Chondrocyte (in vitro differentiated cells): ENCODE results near the gene LGALSL. TPM values are rescaled to one million over a fixed set of nuclear protein-coding genes. Genes with fewer than 3 reads are reported as not detected.

Experiments used
- DNase-seq: peaks from one replicate; pipeline ENCODE4 v3.0.0; 2021; ENCODE audit warnings: mixed read lengths, low spot score
- H3K27ac Mint-ChIP-seq: one replicate; pipeline ENCODE4 v1.8.0; 2021; ENCODE audit warnings: mild to moderate bottlenecking, moderate library complexity, mixed read lengths; ENCODE audit not compliant: unreplicated experiment
- H3K27me3 Mint-ChIP-seq: 2 replicates; pipeline ENCODE4 v1.8.0; 2021; ENCODE audit warnings: low read depth, mixed read lengths
- H3K36me3 Mint-ChIP-seq: 2 replicates; pipeline ENCODE4 v1.8.0; 2021; ENCODE audit warnings: low read depth, mixed read lengths
- H3K4me1 Mint-ChIP-seq: 2 replicates; pipeline ENCODE4 v1.8.0; 2021; ENCODE audit warnings: low read depth, mild to moderate bottlenecking, mixed read lengths
- H3K4me3 Mint-ChIP-seq: one replicate; pipeline ENCODE4 v1.8.0; 2021; ENCODE audit warnings: mild to moderate bottlenecking, moderate library complexity, mixed read lengths; ENCODE audit not compliant: unreplicated experiment
- H3K9me3 Mint-ChIP-seq: 2 replicates; pipeline ENCODE4 v1.8.0; 2021; ENCODE audit warnings: low read depth, mixed read lengths
- total RNA-seq: library from RNA; stranded (reverse); gene quantifications from 3 replicates; pipeline ENCODE4 v1.2.1, GENCODE V29; 2021
- TF ChIP-seq, protein P1 (sequence below): fragments of 200-600 bp; sonication (generic); IDR thresholded peaks from 2 replicates; pipeline ENCODE4 v1.5.0; 2021; ENCODE audit warnings: antibody characterized with exemption, mild to moderate bottlenecking, moderate library complexity

Gene LGALSL
- total RNA-seq, 1 donor from 2014 or later, result 25.0 TPM

DNA sequence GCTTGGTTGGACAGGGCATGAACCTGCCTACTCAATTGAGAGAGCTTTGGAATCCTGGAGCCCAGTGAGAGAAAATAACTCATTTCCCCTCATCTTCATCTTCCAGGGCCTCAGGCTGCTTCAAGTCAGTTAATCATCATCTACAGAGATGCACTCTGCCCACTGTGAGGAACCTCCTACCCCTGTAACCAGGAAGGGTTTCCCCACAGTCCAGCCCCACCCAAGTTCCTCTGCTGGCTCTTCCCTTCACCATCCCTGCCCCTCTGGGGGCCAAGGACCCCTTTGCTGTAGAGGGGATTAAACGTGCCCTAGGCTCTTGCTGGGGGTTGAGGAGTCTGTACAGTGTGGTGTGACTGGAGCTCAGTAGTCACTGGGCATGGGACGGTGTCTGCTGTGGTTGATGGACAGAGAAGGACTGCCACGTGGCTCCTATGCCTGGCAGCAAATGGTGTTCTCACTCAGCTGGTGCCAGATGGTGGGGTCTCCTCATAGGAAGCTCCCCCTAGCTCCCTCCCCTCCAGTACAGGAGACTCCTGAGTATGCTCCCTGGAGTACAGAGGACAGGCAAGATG lies 29.5 kb upstream of the LGALSL start:
- H3K4me1 Mint-ChIP-seq, result peaks cover 28% of the 10 kb centered on the region
- no peak overlapping the region for H3K4me3 Mint-ChIP-seq
- H3K36me3 Mint-ChIP-seq, result no peaks in the 10 kb centered on the region
- TF ChIP-seq, protein P1, sequence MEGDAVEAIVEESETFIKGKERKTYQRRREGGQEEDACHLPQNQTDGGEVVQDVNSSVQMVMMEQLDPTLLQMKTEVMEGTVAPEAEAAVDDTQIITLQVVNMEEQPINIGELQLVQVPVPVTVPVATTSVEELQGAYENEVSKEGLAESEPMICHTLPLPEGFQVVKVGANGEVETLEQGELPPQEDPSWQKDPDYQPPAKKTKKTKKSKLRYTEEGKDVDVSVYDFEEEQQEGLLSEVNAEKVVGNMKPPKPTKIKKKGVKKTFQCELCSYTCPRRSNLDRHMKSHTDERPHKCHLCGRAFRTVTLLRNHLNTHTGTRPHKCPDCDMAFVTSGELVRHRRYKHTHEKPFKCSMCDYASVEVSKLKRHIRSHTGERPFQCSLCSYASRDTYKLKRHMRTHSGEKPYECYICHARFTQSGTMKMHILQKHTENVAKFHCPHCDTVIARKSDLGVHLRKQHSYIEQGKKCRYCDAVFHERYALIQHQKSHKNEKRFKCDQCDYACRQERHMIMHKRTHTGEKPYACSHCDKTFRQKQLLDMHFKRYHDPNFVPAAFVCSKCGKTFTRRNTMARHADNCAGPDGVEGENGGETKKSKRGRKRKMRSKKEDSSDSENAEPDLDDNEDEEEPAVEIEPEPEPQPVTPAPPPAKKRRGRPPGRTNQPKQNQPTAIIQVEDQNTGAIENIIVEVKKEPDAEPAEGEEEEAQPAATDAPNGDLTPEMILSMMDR, result no peak
- no peak overlapping the region for H3K27ac Mint-ChIP-seq
- DNase-seq, result no peak
- no peaks in the 10 kb centered on the region for H3K27me3 Mint-ChIP-seq
- H3K9me3 Mint-ChIP-seq, result no peaks in the 10 kb centered on the region

DNA sequence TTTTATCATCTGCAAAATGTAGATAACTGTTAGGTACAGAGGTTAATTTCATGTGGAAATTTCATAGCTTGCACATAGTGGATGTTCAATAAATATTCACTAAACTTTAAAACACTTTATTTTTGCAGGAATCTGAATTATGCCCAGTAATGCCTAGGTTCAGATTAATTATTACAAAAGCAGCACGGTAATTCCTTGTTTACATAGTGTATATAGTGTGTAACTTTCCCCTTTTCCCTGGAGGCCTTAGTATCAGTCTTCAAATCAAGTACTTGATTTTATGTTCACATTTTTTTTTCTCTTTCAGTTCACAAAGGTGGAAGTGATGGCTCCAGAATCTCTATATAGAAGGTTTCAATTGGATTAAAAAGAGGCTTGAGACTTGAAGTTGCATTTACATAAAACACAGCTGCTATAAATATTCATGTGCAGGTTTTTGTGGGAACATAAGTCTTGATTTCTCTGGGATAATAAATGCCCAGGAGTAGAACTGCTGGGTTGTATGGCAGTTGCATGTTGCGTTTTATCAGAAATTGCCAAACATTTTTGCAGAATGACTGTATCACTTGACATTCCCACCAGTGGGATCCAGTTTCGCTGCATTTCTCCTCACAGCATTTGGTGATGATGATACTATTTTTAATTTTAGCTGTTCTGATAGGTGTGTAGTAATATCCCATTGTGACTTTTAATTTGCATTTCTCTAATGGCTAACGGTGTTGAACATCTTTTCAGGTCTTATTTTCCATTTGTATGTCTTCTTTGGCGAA lies 27.6 kb upstream of the LGALSL start:
- H3K27me3 Mint-ChIP-seq, result no peaks in the 10 kb centered on the region
- no peak for DNase-seq
- H3K27ac Mint-ChIP-seq, result peak overlapping the region; percentile 39
- TF ChIP-seq, protein P1, result no peak
- peaks cover 12% of the 10 kb centered on the region for H3K4me1 Mint-ChIP-seq
- no peaks in the 10 kb centered on the region for H3K36me3 Mint-ChIP-seq
- H3K9me3 Mint-ChIP-seq, result peaks cover under 1% of the 10 kb centered on the region
- no peak overlapping the region for H3K4me3 Mint-ChIP-seq

DNA sequence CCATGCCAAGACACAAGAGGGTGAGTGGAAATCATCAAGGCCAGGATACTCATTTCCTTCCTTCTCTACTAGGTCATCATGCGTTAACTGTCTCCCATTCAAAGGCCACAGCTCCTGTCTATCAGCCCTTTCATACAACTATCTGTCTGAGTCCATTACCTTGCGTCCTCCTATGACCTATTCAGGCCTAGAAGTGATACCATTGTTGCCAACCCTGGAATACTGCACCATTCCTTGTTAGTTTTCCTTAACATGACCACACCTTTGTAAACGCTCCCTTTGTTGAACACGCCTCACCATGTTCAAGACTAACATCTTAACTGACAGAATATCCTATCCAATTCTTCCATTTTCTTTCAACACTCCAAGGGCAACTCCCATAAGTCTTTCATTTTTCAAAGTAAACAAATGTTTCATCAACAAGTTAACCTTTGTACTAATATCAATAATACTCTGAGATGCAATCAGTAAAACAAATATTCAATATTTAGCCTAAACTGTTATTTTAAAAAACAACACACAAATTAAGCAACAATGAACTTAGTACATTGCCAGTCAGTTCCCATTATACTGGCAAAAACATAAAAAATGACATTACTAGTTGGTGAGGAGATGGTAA lies 19.8 kb upstream of the LGALSL start:
- peaks cover 4% of the 10 kb centered on the region for H3K4me1 Mint-ChIP-seq
- peaks cover 4% of the 10 kb centered on the region for H3K9me3 Mint-ChIP-seq
- DNase-seq, result no peak
- H3K36me3 Mint-ChIP-seq, result peaks cover 4% of the 10 kb centered on the region
- H3K27me3 Mint-ChIP-seq, result peaks cover 4% of the 10 kb centered on the region
- H3K4me3 Mint-ChIP-seq, result no peak overlapping the region
- H3K27ac Mint-ChIP-seq, result no peak overlapping the region
- TF ChIP-seq, protein P1, result no peak

DNA sequence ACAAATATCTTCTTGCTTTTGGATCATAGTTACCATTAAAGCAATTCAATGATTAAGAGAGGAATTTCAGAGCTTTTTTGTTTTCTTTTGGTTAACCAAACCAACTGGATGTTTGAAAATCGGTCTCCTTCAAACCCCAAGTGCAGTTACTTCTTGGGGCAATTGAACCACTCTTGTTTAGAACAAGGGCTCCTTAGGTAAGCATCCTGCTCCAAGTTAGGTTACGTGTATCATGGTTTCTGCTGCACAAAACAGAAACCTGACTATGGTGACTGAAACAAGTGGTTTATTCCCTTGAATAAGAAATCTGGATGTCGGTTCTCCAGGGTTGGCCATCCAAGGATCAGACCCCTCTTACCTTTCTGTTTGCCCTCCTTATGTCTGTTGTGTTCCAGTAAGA lies 16.1 kb upstream of the LGALSL start:
- H3K27ac Mint-ChIP-seq, result no peak overlapping the region
- H3K9me3 Mint-ChIP-seq, result no peaks in the 10 kb centered on the region
- TF ChIP-seq, protein P1, result no peak
- no peaks in the 10 kb centered on the region for H3K4me1 Mint-ChIP-seq
- no peaks in the 10 kb centered on the region for H3K36me3 Mint-ChIP-seq
- H3K4me3 Mint-ChIP-seq, result no peak overlapping the region
- no peak for DNase-seq
- H3K27me3 Mint-ChIP-seq, result peaks cover 11% of the 10 kb centered on the region

DNA sequence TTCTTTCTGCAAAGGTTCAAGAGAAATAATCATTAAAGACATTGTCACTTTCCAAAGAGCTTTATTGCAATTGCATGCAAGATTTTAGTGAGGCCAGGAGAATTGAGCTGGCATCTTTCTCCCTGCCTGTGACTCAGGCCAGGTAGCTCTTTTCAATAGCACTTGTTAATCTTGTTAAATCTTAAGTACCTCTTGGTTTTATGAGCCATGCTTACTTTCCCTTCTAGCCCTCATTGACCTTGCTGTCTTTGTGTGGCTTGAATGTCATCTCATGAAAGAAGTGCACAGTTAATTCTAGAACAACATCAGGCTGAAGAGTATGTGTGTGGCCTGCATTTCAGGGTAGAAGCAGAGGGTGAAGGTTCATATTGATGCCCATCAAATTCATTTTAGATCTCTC lies 14.8 kb upstream of the LGALSL start:
- peaks cover 11% of the 10 kb centered on the region for H3K27me3 Mint-ChIP-seq
- TF ChIP-seq, protein P1, result no peak

More for the DNA sequence above, 14.8 kb upstream of the LGALSL start:
- H3K27ac Mint-ChIP-seq, result no peak overlapping the region
- no peak for DNase-seq
- no peaks in the 10 kb centered on the region for H3K36me3 Mint-ChIP-seq
- H3K4me3 Mint-ChIP-seq, result no peak overlapping the region
- H3K9me3 Mint-ChIP-seq, result no peaks in the 10 kb centered on the region
- no peaks in the 10 kb centered on the region for H3K4me1 Mint-ChIP-seq
